HG03342 (cell line): ENCODE results near the gene GPR39.
"Not testable (repeated sequence)": the region's sequence is repeated elsewhere in the genome, so short reads cannot be mapped to it uniquely, and the experiment has no call there.

ENCODE experiments used
- ATAC-seq: cut with Tn5 transposase; IDR thresholded peaks from one replicate; pipeline ENCODE4 v1.9.1; 2021; ENCODE audit warnings: mild to moderate bottlenecking, moderate library complexity; ENCODE audit not compliant: unreplicated experiment

Gene GPR39

GRCh38 chr2:132416723-132417395, at the start of gene GPR39:
Gene GPR39 (plus strand): TSS chr2:132416805.
- ATAC-seq: no peak

- ATAC-seq: no peak
Measured at GRCh38 chr2:132368191-132368590, 48.4 kb upstream of the GPR39 start.

- ATAC-seq: no peak
Measured at GRCh38 chr2:132372276-132372675, 44.3 kb upstream of the GPR39 start.

GRCh38 chr2:132373391-132374135, 43.0 kb upstream of the GPR39 start:
- ATAC-seq: no peak

- ATAC-seq: no peak
Measured at GRCh38 chr2:132374151-132374550, 42.5 kb upstream of the GPR39 start.

- no peak for ATAC-seq
Measured at GRCh38 chr2:132374551-132374950, 42.1 kb upstream of the GPR39 start.

GRCh38 chr2:132374961-132375360, 41.6 kb upstream of the GPR39 start:
- ATAC-seq: no peak

- no peak for ATAC-seq
Measured at GRCh38 chr2:132381376-132381775, 35.2 kb upstream of the GPR39 start.

GRCh38 chr2:132383956-132384355, 32.6 kb upstream of the GPR39 start:
- no peak for ATAC-seq

- ATAC-seq: no peak
Measured at GRCh38 chr2:132384491-132385151, 32.0 kb upstream of the GPR39 start.

- ATAC-seq: no peak
Measured at GRCh38 chr2:132387126-132387525, 29.5 kb upstream of the GPR39 start.

- no peak for ATAC-seq
Measured at GRCh38 chr2:132390076-132390475, 26.5 kb upstream of the GPR39 start.

GRCh38 chr2:132391378-132391777, 25.2 kb upstream of the GPR39 start:
- ATAC-seq: no peak

GRCh38 chr2:132392221-132392620, 24.4 kb upstream of the GPR39 start:
- no peak for ATAC-seq

- no peak for ATAC-seq
Measured at GRCh38 chr2:132392879-132393278, 23.7 kb upstream of the GPR39 start.

- ATAC-seq: not testable (repeated sequence)
Measured at GRCh38 chr2:132397042-132397441, 19.6 kb upstream of the GPR39 start.

GRCh38 chr2:132400169-132400900, 16.3 kb upstream of the GPR39 start:
- ATAC-seq: no peak

GRCh38 chr2:132400901-132401240, 15.7 kb upstream of the GPR39 start:
- no peak for ATAC-seq

GRCh38 chr2:132401326-132401725, 15.3 kb upstream of the GPR39 start:
- ATAC-seq: no peak

- ATAC-seq: no peak
Measured at GRCh38 chr2:132403146-132403545, 13.5 kb upstream of the GPR39 start.

GRCh38 chr2:132404056-132404455, 12.5 kb upstream of the GPR39 start:
- no peak for ATAC-seq
